NCI-H1105 treated with DMSO at 0.1 percent for 48 hours (cell line): Measurements from ENCODE around the gene PCBP2.
"Not testable (repeated sequence)": the region's sequence is repeated elsewhere in the genome, so short reads cannot be mapped to it uniquely, and the experiment has no call there.

Source experiments
- DNase-seq: peaks from one replicate; lab custom pipeline; 2025; lab: John Stamatoyannopoulos, UW

Gene PCBP2

DNA sequence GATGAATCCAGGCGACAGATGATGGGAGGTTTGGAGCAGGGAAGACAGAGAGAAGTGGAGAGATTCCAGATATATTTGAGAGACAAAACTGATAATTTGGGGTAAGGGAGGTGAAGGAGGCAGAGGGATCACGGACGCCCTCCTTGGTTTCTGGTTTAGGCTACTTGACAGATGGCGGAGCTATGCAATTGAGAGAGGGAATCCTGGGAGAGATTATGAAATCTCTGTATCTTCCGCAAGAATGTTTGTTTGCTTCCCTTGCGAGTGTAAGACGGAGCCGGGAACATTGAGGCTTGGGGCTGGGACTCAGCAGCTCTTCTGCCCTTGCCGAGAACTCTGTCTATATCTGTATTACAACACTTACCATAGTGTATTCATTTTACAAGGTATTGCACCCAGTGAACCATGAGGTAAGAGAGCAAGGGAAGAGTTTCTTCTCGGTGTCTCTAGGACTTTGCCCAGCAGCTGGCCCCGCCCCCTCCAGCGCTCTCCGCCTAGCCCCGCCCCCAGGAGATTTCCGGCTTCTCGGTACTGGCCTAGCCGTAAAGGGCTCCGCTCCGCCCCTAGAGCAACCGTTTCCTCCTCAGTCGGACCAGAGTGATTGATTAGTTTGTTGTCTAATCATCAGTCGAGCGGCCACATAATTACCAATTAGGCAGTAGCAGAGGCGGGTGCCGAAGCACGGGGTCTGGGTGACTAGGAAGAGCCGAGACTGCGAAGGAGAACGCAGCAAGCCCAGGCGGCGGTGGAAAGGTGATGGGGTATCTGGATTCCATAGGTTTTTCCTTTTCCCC, 10.7 kb upstream of the PCBP2 start, which contains the start of gene PRR13:
TSS of gene PRR13 (plus strand) at position 695 of the 794 bp plus-strand sequence. CDS start 981 bp downstream, outside the sequence.
- DNase-seq: peak; percentile 94

DNA sequence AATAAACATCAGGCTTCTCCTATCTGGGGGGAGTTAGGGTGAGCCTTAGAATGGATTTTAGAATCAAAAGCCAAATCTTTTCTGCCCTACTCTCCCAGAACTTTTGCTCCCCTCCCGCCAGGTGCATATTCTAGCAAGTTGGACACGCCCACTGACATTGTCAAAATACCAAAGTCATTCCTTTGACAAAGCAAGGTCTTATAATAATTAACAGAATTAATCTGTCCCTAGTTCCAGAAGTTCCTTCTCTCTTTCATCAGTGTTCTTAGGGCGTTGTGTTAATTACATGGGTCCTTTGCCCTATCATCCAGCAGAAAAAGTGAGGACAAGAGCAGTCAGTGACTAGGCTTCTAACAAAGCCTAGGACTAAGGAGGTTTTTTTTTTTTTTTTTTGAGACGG, 7.9 kb upstream of the PCBP2 start:
- no peak for DNase-seq

GRCh38 chr12:53444593-53445325, 7.1 kb upstream of the PCBP2 start:
- not testable (repeated sequence) for DNase-seq

DNA sequence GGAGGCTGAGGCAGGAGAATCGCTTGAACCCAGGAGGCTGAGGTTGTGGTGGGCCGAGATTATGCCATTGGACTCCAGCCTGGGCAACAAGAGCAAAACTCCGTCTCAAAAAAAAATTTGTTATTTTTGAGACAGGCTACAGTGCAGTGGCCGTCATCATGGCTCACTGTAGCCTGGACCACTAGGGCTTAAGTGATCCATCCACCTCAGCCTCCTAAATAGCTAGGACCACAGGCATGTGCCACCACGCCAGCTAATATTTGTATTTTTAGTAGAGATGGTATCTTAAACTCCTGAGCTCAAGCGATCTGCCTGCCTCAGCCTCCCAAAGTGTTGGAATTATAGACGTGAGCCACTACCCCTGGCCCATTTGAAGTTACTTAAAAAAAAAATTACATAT, 966 bp upstream of the PCBP2 start:
- no peak for DNase-seq

GRCh38 chr12:53452159-53453077, 516 bp downstream of the PCBP2 start:
- DNase-seq: peak; percentile 26

DNA sequence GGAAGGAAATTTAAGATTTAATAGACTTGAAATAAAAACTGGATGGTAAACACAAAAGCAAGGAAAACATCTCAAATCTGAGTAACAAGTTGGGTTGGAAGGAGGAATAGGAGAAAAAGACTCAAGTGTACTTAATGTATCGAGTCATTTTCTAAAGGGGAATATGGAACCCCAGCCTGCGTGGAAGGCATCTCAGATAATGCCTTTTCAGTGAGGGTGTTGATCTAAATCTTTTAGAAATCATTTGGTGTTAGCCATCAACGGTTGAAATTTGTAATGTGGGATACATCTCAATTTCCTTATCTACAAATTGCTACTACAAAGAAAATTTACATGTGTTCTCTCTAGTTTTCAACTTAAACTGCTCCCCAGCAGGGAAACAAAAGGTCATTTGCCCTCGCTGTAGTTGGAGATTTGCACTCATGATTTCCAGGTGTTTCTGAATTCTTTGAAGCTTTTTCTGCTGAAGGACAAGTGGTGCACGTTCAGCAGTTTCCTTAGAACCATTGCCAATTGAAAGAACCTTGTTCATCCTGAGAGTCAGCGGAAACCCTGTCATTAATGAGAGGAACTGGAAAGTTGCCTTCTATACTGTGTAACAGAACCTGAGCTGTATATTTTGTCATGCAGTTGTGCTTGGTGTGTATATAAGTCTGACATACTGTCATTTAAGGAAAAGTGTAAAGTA, 2.2 kb downstream of the PCBP2 start:
- DNase-seq: no peak

DNA sequence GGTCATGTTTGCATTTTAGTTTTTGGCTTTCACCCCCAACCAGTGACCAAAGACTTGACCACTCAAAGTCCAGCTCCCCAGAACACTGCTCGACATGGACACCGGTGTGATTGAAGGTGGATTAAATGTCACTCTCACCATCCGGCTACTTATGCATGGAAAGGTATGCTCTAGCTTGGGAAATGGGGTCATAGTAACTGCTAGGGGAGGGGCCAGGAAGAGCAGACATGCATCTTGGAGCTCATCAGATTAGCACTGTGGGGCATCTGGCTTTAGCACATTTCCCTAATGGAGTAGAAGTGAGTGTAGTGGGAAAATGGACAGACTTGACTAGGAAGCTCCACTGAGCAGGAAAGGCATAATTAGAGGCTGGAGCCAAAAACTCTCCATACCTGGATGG, 2.8 kb downstream of the PCBP2 start:
- DNase-seq: no peak

GRCh38 chr12:53456654-53457366, 4.9 kb downstream of the PCBP2 start:
- no peak for DNase-seq

GRCh38 chr12:53459097-53459496, 7.2 kb downstream of the PCBP2 start:
- DNase-seq: no peak

DNA sequence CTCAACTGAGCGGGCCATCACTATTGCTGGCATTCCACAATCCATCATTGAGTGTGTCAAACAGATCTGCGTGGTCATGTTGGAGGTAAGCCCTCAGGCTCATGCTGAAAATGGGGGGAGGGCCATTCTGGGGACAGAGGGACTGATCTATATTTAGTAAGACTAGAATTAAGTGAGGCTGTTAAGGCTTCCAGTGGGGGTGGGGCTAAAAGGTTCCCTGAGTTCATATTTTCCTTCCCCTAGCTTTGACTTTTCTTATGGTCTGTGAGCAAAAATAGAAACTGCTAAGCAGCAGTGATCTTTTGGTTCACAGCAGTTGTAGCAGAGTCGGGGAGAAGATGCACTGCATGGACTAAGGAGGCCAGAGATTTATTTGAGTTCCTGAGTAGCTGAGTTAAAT, 9.2 kb downstream of the PCBP2 start:
- no peak for DNase-seq

DNA sequence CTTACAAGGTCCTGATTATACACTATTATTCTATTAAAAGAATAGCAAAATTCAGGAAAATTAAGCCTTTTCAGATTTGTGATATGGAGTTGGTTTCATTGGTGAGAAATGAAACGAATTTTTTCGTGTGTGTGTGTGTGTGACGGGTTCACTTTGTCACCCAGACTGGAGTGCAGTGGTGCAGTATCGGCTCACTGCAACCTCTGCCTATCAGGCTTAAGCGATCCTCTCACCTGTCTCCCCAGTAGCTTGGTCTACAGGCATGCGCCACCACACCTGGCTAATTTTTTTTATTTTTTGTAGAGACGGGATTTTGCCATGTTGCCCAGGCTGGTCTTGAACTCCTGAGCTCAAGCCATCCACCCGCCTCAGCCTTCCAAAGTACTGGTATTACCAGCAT, 9.7 kb downstream of the PCBP2 start:
- DNase-seq: no peak

DNA sequence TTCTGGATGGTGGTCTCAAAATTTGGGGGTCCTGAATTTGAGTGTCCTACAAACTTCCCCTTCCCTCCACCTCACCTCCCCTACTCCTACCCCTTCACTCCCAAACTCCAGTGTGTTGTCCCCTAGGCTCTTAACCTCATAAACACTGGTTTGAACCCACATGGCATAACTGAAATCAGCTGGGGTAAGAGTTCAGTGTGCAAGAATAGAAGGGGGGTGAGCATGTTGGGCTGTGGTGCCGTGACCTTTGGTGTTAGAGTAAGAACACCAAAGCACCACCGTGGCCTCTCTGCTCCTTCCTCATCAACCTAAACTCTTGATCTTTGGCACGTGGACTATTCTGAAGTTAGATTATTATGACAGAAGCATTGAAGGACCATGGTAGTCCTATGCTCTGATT, 11.0 kb downstream of the PCBP2 start:
- no peak for DNase-seq

DNA sequence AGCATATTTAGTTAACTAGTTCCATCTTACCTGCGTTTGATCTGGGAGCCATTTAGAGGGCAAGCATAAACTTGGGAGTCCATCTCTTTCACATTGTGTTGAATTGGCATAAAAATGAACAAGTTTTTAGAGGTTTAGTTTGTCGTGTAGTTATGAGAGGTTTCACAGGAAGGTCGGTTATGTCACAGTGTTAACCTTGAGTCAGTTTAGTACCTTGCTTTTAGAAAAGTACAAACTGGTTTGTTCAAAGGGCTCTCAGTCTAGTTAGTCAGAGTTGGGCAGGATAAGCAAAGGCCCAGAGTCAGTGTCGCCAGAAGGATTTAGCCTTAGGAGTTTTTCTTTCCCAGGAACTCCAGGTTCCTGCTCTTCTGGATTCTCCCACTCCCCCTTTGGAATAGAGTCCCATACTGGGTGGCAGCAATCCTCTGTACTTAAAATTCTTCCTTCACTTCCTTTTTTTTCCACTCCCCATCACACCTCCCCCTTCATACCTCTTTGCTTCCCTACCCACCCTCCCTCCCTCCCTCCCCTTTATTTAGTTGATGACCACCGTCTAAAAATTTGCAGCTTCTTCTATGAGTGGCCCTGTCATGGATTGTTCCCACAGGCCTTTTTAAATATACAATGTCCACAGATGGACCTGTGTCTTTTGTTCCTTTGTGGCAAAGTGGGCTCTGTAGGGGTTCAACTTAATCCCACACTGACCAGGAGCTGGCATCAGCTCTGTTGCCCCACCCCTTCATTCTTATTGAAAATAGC, 12.1 kb downstream of the PCBP2 start:
- DNase-seq: no peak

- DNase-seq: no peak
These were observed 12.9 kb downstream of the PCBP2 start for GRCh38 chr12:53464685-53465418.

GRCh38 chr12:53465679-53466078, 13.8 kb downstream of the PCBP2 start:
- no peak for DNase-seq

DNA sequence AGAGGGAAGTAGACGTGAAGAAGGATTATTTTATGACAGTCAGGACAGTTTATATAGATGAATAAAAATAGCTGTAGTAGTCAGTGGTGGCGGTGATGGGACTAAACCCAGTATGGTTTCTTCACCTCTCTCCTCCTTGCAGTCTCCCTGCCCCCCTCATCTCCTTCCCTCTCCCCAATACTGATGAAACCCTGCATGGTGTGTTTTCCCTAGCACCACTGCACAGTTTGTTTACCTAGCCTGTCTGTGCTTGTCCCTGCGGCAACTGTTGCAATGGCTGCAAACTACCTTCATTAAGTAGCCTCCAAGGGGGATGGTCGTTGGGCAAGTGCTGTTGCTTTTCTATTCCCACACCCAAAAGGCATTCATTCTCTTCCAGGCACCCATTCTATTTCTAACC, 14.7 kb downstream of the PCBP2 start:
- DNase-seq: no peak

GRCh38 chr12:53467082-53467481, 15.2 kb downstream of the PCBP2 start:
- DNase-seq: no peak

GRCh38 chr12:53467880-53468279, 16.0 kb downstream of the PCBP2 start:
- no peak for DNase-seq

- no peak for DNase-seq
These were observed 16.4 kb downstream of the PCBP2 start for GRCh38 chr12:53468282-53468681.
